Sigmoid colon (tissue), 4 donors: ENCODE measurements around the gene KLHL22.

Experiments used
- EP300 ChIP-seq, 4 donors: sonication (generic); formaldehyde crosslinking; IDR thresholded peaks; one replicate each; pipeline ENCODE4 v1.6.1; 2017; ENCODE audit warnings: antibody characterized with exemption in 4 of 4
- POLR2A ChIP-seq, 2 donors: fragments of 450-650 bp; IDR thresholded peaks; one replicate each; pipeline ENCODE4 v1.6.1; 2016; ENCODE audit warnings: antibody characterized with exemption in 2 of 2, mild to moderate bottlenecking in 2 of 2, moderate library complexity in 2 of 2
- TF ChIP-seq, protein P1 (sequence below), 4 experiments: fragments of 450-650 bp in 3 of 4; fragments of 200-600 bp in 1 of 4; IDR thresholded peaks; one replicate each; pipeline ENCODE4 v1.5.1; 2016 to 2019; ENCODE audit warnings: antibody characterized with exemption in 4 of 4, mild to moderate bottlenecking in 3 of 4, moderate library complexity in 2 of 4

DNA sequence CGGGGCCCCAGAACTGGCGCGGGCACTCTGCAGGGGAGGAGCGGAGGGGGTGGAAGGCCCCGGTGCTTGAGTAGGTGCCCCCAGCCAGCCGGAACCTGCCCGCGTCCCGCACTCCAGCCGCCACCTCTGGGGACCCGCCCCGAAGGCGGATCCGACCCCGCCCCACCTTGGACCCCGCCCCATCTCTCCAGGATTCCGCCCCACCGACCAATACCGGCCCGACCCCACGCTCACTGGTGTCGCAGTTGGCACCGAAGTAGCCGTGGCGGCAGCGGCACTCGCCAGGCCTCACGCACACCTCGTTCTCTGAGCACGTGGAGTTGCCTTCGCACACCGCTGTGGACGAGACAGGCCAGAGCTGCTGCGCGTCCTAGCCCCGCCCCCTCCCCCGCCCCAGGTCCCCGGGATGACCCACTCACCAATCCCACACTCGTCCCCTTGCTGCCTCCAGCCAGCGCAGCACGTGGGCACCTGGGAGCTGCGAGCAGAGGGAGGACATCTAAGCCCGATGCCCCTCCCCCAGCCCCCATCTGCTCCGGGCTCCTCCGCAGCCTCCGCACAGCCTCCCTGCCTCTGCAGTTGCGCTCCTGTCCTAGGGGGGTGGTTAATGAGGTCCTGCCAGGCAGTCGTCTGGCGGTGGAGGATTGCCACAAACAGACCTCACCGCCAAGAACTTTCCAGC lies 63.9 kb downstream of the KLHL22 start:
- TF ChIP-seq, protein P1, sequence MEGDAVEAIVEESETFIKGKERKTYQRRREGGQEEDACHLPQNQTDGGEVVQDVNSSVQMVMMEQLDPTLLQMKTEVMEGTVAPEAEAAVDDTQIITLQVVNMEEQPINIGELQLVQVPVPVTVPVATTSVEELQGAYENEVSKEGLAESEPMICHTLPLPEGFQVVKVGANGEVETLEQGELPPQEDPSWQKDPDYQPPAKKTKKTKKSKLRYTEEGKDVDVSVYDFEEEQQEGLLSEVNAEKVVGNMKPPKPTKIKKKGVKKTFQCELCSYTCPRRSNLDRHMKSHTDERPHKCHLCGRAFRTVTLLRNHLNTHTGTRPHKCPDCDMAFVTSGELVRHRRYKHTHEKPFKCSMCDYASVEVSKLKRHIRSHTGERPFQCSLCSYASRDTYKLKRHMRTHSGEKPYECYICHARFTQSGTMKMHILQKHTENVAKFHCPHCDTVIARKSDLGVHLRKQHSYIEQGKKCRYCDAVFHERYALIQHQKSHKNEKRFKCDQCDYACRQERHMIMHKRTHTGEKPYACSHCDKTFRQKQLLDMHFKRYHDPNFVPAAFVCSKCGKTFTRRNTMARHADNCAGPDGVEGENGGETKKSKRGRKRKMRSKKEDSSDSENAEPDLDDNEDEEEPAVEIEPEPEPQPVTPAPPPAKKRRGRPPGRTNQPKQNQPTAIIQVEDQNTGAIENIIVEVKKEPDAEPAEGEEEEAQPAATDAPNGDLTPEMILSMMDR (IDR thresholded peaks at IDR 0.05) = no peak
- TF ChIP-seq POLR2A (IDR thresholded peaks at IDR 0.05) (no peak), EP300 (IDR thresholded peaks at IDR 0.05) (no peak)
